ENCODE results near the gene ENTPD3. TPM values are rescaled to one million over a fixed set of nuclear protein-coding genes. Genes with fewer than 3 reads are reported as not detected.
A peak's percentile ranks its signal among the peaks of the same experiment; 100 is the strongest.

Gene ENTPD3
- total RNA-seq, 1 donor from 2014 or later: not detected

DNA sequence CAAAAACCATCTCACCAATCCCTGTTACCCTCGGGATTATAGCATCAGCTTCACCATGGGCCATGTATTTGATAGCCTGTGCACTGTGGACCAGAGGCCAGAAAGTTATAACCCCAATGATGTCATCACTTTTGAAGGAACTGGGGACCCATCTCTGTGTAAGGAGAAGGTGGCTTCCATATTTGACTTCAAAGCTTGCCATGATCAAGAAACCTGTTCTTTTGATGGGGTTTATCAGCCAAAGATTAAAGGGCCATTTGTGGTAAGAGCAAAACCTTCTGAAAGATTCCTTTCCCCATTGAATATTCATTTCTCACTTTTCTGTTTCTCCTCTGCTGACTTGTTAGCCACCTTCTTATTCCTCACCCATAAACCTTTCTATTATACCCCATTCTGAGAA is 35.9 kb downstream of the ENTPD3 start:
- no peak overlapping the region for H3K27ac Mint-ChIP-seq
- no peaks in the 10 kb centered on the region for H3K9me3 Mint-ChIP-seq
- no peak overlapping the region for H3K4me3 Mint-ChIP-seq
- intact Hi-C loops (cut with micrococcal nuclease): no loop called here
- no peak for DNase-seq (ENCODE audit: low spot score)
- no peaks in the 10 kb centered on the region for H3K4me1 Mint-ChIP-seq (ENCODE audit: low read depth)
- no peaks in the 10 kb centered on the region for H3K27me3 Mint-ChIP-seq (ENCODE audit: insufficient read depth)
- H3K36me3 Mint-ChIP-seq (ENCODE audit: low read depth): no peaks in the 10 kb centered on the region

DNA sequence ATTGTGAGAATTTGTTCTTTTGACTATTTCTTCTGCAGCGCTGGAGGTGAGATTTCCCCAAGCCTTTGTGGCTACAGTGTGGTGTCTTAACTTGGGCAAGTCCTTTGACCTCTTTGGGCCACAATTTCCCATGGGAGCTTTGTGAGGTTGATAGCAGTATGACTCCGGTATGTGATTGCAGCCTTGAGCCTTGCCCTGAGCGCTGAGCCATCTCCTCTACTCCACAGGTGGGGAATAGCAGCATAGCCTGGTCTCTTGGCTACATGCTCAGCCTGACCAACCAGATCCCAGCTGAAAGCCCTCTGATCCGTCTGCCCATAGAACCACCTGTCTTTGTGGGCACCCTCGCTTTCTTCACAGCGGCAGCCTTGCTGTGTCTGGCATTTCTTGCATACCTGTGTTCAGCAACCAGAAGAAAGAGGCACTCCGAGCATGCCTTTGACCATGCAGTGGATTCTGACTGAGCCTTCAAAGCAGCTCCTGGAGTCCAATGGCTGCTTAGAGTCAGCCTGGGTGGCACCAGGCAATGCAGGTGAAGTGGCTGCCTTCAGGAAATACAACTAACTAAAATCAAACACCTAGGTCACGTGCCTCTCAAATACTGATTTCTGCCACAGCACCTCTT is 40.2 kb downstream of the ENTPD3 start:
- Mint-ChIP-seq H3K9me3 (no peaks in the 10 kb centered on the region), H3K4me3 (no peak overlapping the region), H3K27me3 (ENCODE audit: insufficient read depth) (peaks cover 2% of the 10 kb centered on the region), H3K4me1 (ENCODE audit: low read depth) (no peaks in the 10 kb centered on the region), H3K27ac (no peak overlapping the region), H3K36me3 (ENCODE audit: low read depth) (no peaks in the 10 kb centered on the region)
- intact Hi-C loops (cut with micrococcal nuclease): no loop called here
- DNase-seq (ENCODE audit: low spot score): no peak

DNA sequence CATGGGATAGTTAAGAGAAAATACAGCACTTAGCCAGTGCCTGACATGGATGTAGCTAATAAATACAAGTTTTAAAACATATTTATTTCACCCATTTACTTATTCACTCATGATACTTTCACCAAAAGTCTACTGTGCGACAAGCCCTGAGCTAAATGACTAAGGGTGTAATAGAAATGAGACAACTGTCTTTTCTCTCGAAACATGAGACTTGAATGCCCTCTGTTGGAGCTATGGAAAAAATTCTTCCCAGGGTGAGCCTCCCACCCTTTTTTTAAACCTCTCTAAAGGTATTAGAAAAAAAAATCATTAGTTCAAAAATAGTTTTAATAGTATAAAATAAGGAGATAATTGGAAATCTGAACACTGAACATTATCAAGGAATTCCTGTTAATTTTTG is 45.8 kb downstream of the ENTPD3 start:
- no peaks in the 10 kb centered on the region for H3K36me3 Mint-ChIP-seq (ENCODE audit: low read depth)
- no peak overlapping the region for H3K27ac Mint-ChIP-seq
- peaks cover 4% of the 10 kb centered on the region for H3K27me3 Mint-ChIP-seq (ENCODE audit: insufficient read depth)
- H3K4me3 Mint-ChIP-seq: no peak overlapping the region
- no peak for DNase-seq (ENCODE audit: low spot score)
- H3K4me1 Mint-ChIP-seq (ENCODE audit: low read depth): no peaks in the 10 kb centered on the region
- H3K9me3 Mint-ChIP-seq: no peaks in the 10 kb centered on the region
- intact Hi-C loops (cut with micrococcal nuclease): no loop called here

DNA sequence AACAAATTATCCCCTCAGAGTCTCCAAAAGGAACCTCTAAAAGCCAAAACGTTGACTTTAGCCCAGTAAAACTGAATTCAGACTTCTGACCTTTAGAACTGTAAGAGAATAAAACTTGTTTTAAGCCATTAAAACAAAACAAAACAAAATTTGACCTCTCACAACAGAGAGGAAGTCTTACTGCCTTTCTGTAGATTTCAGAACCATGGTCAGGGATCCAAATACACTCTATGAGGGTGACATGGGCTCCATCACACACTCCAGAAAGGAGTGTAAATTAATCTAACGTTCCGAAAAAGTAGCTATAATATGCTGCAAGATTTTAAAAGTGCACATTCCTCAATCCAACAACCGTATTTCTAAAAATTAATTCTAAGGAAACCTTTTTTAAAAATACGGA is 50.9 kb downstream of the ENTPD3 start:
- no peaks in the 10 kb centered on the region for H3K4me1 Mint-ChIP-seq (ENCODE audit: low read depth)
- intact Hi-C loops (cut with micrococcal nuclease): no loop called here
- H3K27me3 Mint-ChIP-seq (ENCODE audit: insufficient read depth): peaks cover 4% of the 10 kb centered on the region
- H3K9me3 Mint-ChIP-seq: no peaks in the 10 kb centered on the region
- H3K36me3 Mint-ChIP-seq (ENCODE audit: low read depth): no peaks in the 10 kb centered on the region
- H3K4me3 Mint-ChIP-seq: no peak overlapping the region
- no peak for DNase-seq (ENCODE audit: low spot score)
- no peak overlapping the region for H3K27ac Mint-ChIP-seq

DNA sequence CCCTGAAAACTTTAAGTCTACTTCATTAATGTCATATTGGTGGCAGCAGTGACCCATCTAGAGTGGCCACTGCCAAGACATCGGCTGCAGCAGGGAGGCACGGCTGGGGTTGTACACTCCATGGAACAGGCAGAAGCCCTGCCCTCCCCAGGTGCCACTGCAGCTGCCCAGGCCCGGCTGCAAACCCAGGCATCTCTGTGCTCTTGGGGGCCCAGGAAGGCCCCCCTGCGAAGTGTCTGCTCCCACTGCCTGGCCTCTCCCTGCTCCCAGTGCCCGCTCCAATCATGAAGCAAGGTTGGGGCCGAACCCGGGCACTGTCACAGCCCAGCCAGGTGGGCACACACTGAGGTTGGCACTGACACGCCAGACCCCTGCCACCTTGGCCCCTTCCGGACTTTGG is 58.1 kb downstream of the ENTPD3 start:
- Mint-ChIP-seq H3K4me3 (no peak overlapping the region), H3K27ac (no peak overlapping the region), H3K36me3 (ENCODE audit: low read depth) (peaks cover 2% of the 10 kb centered on the region), H3K9me3 (no peaks in the 10 kb centered on the region), H3K27me3 (ENCODE audit: insufficient read depth) (peaks cover 2% of the 10 kb centered on the region), H3K4me1 (ENCODE audit: low read depth) (no peaks in the 10 kb centered on the region)
- intact Hi-C loops (cut with micrococcal nuclease): no loop called here
- DNase-seq (ENCODE audit: low spot score): no peak

DNA sequence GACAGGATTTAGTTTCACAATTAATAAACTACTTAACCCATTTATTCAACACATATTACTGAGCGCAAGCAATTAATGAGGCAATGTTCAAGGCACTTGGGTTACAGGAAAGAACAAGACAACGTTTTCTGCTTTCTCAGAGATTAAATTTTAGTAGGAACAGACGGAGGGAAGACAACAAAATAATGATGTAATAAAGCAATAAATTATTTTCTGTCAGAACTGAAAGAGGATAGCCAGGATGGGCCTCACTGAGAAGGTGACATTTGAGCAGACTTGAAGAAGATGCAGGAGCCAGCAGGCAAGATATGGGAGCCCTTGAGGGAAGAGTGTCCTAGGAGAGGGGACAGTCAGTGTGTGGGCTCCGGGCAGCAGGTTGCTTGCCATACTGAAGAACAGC is 58.9 kb downstream of the ENTPD3 start:
- H3K9me3 Mint-ChIP-seq: no peaks in the 10 kb centered on the region
- intact Hi-C loops (cut with micrococcal nuclease): no loop called here
- no peak overlapping the region for H3K27ac Mint-ChIP-seq
- no peak for DNase-seq (ENCODE audit: low spot score)
- H3K27me3 Mint-ChIP-seq (ENCODE audit: insufficient read depth): no peaks in the 10 kb centered on the region
- H3K4me1 Mint-ChIP-seq (ENCODE audit: low read depth): no peaks in the 10 kb centered on the region
- H3K4me3 Mint-ChIP-seq: no peak overlapping the region
- peaks cover 2% of the 10 kb centered on the region for H3K36me3 Mint-ChIP-seq (ENCODE audit: low read depth)

DNA sequence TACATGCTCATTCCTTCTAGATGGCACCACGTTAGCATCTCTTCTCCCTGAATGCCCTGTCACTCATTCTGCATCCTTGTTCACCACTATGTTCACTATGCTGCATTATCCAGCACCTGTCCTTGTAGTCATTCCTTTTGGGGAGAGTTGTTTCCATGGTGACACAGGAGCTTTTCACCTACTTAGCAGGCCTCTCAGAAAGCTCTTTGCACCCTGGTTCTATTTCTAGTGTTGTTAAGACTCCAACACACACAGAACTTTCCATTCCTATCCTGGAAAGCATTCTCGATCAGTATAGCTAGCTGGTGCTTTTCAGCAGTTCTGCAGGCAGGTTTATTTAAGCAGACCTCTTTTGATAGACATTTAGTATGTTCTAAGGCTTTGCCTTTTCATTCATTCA is 63.5 kb downstream of the ENTPD3 start:
- Mint-ChIP-seq H3K27ac (no peak overlapping the region), H3K4me1 (ENCODE audit: low read depth) (peaks cover 30% of the 10 kb centered on the region), H3K9me3 (no peaks in the 10 kb centered on the region), H3K36me3 (ENCODE audit: low read depth) (peaks cover 3% of the 10 kb centered on the region), H3K27me3 (ENCODE audit: insufficient read depth) (no peaks in the 10 kb centered on the region), H3K4me3 (no peak overlapping the region)
- DNase-seq (ENCODE audit: low spot score): no peak
- intact Hi-C loops (cut with micrococcal nuclease): no loop called here

DNA sequence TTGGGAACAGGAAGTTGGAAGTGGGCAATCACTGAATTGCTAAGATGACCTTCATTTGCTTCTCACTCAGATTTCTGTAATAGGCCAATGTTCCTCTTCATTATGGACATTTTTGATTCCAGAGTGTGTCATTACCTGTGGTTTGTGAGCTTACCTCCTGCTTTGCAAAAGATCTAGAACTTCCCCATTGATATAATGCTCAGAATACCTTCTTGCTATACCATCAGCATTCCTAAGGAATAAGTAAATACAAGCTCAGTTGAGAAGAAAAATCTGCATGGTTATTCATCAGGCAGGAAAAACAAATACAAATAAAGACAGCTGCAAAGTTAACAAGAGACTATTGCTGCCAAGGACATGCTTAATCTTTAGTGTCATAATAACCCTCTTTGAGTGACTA is 64.6 kb downstream of the ENTPD3 start:
- Mint-ChIP-seq H3K4me1 (ENCODE audit: low read depth) (peaks cover 35% of the 10 kb centered on the region), H3K27me3 (ENCODE audit: insufficient read depth) (no peaks in the 10 kb centered on the region), H3K9me3 (no peaks in the 10 kb centered on the region), H3K27ac (no peak overlapping the region), H3K36me3 (ENCODE audit: low read depth) (peaks cover 3% of the 10 kb centered on the region), H3K4me3 (no peak overlapping the region)
- intact Hi-C loops (cut with micrococcal nuclease): no loop called here
- DNase-seq (ENCODE audit: low spot score): no peak

DNA sequence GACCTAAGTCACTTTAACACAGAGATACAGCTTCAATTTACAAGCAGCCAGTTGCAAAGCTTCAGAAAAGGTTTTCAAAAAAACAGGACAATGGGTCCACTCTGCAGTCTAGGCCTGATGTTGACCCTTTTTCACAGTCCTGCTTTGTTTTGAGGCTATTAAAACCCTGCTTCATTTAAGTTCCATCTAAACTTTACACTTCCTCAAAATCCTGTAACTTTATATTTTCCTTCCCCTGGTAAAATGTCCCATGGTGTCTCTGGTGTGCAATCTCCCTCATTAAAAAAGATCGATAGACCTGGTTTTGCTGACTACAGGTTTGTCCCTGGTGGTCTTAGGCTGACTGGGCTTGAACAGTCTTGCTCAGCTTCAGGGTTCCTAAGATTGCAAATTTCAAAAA is 65.1 kb downstream of the ENTPD3 start:
- H3K36me3 Mint-ChIP-seq (ENCODE audit: low read depth): peaks cover 3% of the 10 kb centered on the region
- H3K27ac Mint-ChIP-seq: peak overlapping the region; percentile 96
- H3K27me3 Mint-ChIP-seq (ENCODE audit: insufficient read depth): no peaks in the 10 kb centered on the region
- H3K4me1 Mint-ChIP-seq (ENCODE audit: low read depth): peaks cover 35% of the 10 kb centered on the region
- no peak for DNase-seq (ENCODE audit: low spot score)
- intact Hi-C loops (cut with micrococcal nuclease): loop anchor here (1.0 to 2.0 kb wide), 4 partner anchors 55 to 1561 kb away; partner anchors contain the start of genes CTNNB1 and ZNF620
- no peaks in the 10 kb centered on the region for H3K9me3 Mint-ChIP-seq
- H3K4me3 Mint-ChIP-seq: peak overlapping the region; percentile 91

DNA sequence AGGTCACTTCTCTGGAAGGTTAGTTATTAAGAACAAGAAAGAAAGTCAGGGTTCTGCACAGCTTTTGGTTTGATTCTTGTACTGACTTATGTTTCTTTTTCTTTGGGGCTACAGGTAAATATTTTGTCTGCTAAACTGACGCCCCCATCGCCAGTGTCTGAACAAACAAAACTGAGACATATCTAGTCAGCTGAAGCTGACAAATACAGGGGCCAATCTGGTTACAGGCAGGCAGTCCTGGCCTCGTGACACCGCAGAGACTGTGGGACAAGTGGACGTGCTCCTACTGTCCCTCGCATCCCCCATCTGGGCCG is 65.5 kb downstream of the ENTPD3 start:
- H3K27me3 Mint-ChIP-seq (ENCODE audit: insufficient read depth): no peaks in the 10 kb centered on the region
- no peak for DNase-seq (ENCODE audit: low spot score)
- H3K9me3 Mint-ChIP-seq: no peaks in the 10 kb centered on the region
- peaks cover 5% of the 10 kb centered on the region for H3K36me3 Mint-ChIP-seq (ENCODE audit: low read depth)
- H3K27ac Mint-ChIP-seq: peak overlapping the region; percentile 96
- H3K4me1 Mint-ChIP-seq (ENCODE audit: low read depth): peaks cover 35% of the 10 kb centered on the region
- H3K4me3 Mint-ChIP-seq: peak overlapping the region; percentile 91
- intact Hi-C loops (cut with micrococcal nuclease): loop anchor here (1.0 to 2.0 kb wide), 4 partner anchors 54 to 1560 kb away; partner anchors contain the start of genes CTNNB1 and ZNF620

DNA sequence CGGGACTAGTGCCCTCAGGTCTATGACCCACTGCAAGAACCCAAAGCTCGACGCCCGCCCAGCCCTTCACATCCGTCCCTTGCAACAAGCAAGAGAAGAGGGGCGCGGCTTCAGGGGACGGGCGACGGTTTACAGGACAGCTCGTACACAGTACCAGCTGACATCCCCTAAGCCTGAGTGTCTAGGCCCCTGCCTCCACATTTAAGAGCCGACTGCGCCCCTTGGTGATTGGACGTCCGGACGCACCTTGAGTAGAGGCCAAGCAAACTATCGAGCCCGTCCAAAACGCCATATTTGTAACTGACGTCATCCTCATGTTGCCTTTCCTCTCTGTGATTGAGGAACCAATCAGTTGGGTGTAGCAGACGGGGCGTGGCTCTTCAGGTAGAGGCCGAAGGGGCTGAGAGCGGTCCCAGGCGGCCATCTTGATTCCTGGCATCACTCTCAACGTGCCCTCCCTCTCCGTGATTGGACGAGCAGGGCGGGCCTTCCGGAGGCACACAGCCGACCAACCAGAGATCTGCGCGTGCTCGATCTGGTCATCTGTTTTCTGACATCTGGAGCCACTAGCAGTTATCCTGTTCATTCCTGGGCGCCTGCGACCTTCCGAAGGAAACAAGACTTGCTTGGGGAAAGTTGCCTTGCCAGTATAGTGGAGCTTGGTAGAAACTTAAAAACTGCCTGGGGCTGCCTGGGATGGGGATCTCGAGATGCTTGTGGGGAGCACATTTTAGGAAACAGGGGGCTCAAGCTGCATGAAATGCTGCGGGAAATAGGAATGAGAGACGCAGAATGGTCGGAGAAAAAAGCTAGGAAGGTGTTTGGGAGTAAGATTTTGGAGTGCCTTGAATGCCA is 66.1 kb downstream of the ENTPD3 start:
- peak; percentile 95 for DNase-seq (ENCODE audit: low spot score)
- Mint-ChIP-seq H3K4me1 (ENCODE audit: low read depth) (peaks cover 40% of the 10 kb centered on the region), H3K36me3 (ENCODE audit: low read depth) (peaks cover 10% of the 10 kb centered on the region), H3K9me3 (no peaks in the 10 kb centered on the region), H3K27me3 (ENCODE audit: insufficient read depth) (no peaks in the 10 kb centered on the region), H3K4me3 (peak overlapping the region; percentile 91), H3K27ac (peak overlapping the region; percentile 96)
- intact Hi-C loops (cut with micrococcal nuclease): loop anchor here (1.0 to 2.0 kb wide), 8 partner anchors 24 to 1560 kb away; partner anchors contain the start of genes CTNNB1, EIF1B, ULK4 and ZNF619

DNA sequence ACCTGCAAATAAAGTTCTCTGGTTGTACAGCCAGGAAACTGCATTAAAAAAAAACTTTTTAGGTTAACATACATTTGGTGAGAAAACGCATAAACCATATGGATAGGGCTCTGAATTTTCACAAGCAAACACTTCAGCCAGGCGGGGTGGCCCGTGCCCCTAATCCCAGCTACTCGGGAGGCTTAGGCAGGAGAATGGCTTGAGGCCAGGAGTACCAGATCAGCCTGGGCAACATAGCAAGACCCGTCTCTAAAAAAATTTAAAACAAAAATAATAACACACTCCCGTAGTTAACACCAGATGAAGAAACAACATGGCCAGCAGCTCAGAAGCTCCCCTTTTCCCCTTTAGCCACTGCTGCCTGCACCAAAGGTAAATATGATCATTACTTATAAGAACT is 66.9 kb downstream of the ENTPD3 start:
- peaks cover 49% of the 10 kb centered on the region for H3K4me1 Mint-ChIP-seq (ENCODE audit: low read depth)
- intact Hi-C loops (cut with micrococcal nuclease): loop anchor here (1.0 to 2.0 kb wide), 6 partner anchors 23 to 1559 kb away; partner anchors contain the start of genes EIF1B, ULK4, ZNF619 and ZNF620
- H3K27ac Mint-ChIP-seq: no peak overlapping the region
- peak overlapping the region; percentile 91 for H3K4me3 Mint-ChIP-seq
- H3K27me3 Mint-ChIP-seq (ENCODE audit: insufficient read depth): no peaks in the 10 kb centered on the region
- H3K9me3 Mint-ChIP-seq: no peaks in the 10 kb centered on the region
- DNase-seq (ENCODE audit: low spot score): no peak
- peaks cover 17% of the 10 kb centered on the region for H3K36me3 Mint-ChIP-seq (ENCODE audit: low read depth)

DNA sequence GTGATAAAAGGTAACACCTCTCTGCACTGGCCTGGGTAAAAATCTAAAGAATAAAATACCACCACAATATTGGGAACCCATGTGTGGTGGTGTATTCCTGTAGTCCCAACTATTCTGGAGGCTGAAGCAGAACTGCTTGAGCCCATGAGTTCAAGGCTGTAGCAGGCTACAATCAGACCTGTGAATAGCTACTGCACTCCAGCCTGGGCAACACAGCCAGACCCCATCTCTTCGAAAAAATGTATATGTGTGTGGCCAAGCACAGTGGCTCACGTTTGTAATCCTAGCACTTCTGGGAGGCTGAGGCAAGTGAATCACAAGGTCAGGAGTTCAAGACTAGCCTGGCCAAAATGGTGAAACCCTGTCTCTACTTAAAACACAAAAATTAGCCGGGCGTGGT is 68.3 kb downstream of the ENTPD3 start:
- no peaks in the 10 kb centered on the region for H3K9me3 Mint-ChIP-seq
- H3K4me1 Mint-ChIP-seq (ENCODE audit: low read depth): peaks cover 53% of the 10 kb centered on the region
- intact Hi-C loops (cut with micrococcal nuclease): loop anchor here (5.0 kb wide), 2 partner anchors 1048 to 1637 kb away; partner anchors contain the start of genes RPSA and TRAK1
- H3K27ac Mint-ChIP-seq: no peak overlapping the region
- H3K27me3 Mint-ChIP-seq (ENCODE audit: insufficient read depth): no peaks in the 10 kb centered on the region
- no peak for DNase-seq (ENCODE audit: low spot score)
- H3K4me3 Mint-ChIP-seq: peak overlapping the region; percentile 97
- H3K36me3 Mint-ChIP-seq (ENCODE audit: low read depth): peaks cover 27% of the 10 kb centered on the region
